Epithelial cell of proximal tubule (primary cell): ENCODE results near the gene SHOC2. TPM values are rescaled to one million over a fixed set of nuclear protein-coding genes. Genes with fewer than 3 reads are reported as not detected.

Experiments used
- DNase-seq: peaks from one replicate; pipeline ENCODE4 v3.0.0-alpha.2; 2011; ENCODE audit warnings: low read depth
- H3K4me3 ChIP-seq: 2 replicates; pipeline ENCODE4 v1.5.1; 2011; ENCODE audit warnings: low read depth, mild to moderate bottlenecking, low read length
- total RNA-seq: library from RNA; depleted of rRNA; stranded (reverse); fragments of >200 nt; gene quantifications from 2 replicates; pipeline ENCODE4 v1.2.3, GENCODE V29; 2015
- TF ChIP-seq, protein P1 (sequence below): conservative IDR thresholded peaks from 2 replicates; pipeline ENCODE4 v1.5.1; 2012; ENCODE audit warnings: low read depth, mild to moderate bottlenecking, low read length

The SHOC2 gene
- total RNA-seq, 1 donor from 2014 or later: 14.1 TPM

DNA sequence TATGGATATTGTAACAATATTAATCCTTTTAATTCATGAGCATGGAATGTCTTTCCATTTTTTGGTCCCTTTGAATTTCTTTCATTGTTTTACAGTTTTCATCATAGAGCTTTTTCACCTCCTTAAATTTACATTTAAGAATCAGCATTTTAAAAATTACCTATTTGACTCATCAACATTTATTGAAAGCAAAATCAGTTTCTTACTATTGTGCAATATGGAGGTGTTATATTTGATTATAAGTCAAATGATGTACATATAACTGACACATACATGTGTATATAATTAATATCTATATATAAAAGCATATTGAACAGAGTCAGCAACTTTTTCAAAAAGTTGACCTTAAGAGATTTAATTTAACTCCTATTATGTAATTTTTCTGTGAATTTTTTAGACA is 52.2 kb downstream of the SHOC2 start:
- TF ChIP-seq, protein P1, sequence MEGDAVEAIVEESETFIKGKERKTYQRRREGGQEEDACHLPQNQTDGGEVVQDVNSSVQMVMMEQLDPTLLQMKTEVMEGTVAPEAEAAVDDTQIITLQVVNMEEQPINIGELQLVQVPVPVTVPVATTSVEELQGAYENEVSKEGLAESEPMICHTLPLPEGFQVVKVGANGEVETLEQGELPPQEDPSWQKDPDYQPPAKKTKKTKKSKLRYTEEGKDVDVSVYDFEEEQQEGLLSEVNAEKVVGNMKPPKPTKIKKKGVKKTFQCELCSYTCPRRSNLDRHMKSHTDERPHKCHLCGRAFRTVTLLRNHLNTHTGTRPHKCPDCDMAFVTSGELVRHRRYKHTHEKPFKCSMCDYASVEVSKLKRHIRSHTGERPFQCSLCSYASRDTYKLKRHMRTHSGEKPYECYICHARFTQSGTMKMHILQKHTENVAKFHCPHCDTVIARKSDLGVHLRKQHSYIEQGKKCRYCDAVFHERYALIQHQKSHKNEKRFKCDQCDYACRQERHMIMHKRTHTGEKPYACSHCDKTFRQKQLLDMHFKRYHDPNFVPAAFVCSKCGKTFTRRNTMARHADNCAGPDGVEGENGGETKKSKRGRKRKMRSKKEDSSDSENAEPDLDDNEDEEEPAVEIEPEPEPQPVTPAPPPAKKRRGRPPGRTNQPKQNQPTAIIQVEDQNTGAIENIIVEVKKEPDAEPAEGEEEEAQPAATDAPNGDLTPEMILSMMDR: no peak
- no peak for DNase-seq
- no peak overlapping the region for H3K4me3 ChIP-seq

DNA sequence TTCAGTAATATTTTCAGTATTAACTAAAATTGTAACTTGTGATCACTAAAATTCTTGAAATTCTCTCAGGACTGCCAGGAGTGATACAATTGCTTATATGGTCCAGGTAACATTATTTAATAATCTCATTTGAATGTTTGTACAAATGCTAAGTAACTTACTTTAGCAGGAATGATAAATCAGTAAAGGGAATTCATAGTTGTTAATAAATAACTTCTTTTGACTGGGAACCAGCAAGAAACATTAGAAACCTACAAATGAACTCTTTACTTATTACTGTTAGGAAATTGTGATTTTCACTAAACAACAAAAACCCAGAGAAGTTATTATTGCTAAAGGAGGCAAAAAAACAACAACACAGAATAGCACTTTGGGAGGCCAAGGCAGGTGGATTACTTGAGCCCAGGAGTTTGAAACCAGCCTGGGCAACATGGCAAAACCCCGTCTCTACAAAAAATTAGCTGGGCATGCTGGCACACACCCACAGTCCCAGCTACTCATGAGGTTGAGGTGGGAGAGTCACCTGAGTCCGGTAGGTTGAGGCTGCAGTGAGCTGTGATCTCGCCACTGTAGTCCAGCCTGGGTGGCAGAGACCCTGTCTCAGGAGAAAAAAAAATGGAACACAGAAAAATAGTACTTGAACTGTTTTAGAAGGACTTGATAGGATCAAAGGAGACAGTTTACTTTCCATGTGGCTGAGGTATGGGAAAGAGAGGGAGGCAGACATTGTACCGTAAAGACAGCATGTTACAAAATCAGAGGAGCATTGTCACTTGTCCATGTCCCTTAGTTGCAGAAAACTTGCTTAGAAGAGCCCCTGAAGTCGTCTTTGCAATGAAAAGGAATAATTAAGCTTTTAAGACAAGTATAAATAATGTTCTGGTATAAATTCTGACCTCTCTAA is 53.1 kb downstream of the SHOC2 start:
- DNase-seq: no peak
- TF ChIP-seq, protein P1: no peak
- H3K4me3 ChIP-seq: no peak overlapping the region

DNA sequence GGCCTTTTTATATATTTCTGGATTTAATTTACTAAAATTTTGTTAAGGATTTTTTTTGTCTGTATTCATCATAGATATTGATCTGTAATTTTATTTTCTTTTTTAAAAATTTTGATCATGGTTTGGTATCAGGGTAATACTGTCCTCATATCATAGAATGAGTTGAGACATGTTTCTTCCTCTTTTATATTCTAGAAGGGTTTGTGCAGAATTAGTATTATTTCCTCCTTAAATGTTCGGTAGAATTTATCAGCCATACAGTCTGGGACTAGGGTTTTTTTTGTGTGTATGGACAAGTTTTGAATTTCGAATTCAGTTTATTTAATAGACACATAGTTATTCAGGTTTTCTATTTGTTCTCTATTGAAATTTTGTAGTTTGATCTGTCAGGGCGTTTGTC is 54.0 kb downstream of the SHOC2 start:
- no peak overlapping the region for H3K4me3 ChIP-seq
- TF ChIP-seq, protein P1: no peak
- no peak for DNase-seq

GRCh38 chr10:110976577-110976976 is 57.2 kb downstream of the SHOC2 start:
- TF ChIP-seq, protein P1: no peak
- H3K4me3 ChIP-seq: no peak overlapping the region
- no peak for DNase-seq

- no peak for DNase-seq
- TF ChIP-seq, protein P1: no peak
Measured at GRCh38 chr10:110977662-110978061, 58.3 kb downstream of the SHOC2 start.

DNA sequence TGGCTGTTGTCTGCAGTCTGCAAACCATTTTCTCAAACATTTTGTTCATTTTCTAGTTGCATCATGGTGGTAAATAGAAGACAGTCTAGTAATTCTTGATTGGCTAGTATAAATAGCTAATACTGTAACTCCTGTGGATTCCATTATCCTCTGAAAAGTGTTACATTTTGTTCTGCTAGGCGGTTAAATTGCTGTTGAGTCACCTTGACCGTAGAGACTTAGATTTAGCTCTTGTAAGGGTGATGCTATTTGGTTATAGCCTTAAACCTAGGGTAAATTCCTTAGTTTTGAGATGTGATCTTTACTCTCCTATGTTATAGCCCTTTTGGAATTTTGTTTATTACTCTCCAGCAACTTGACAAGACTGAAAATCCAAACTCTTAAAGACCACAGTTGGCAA is 58.8 kb downstream of the SHOC2 start:
- TF ChIP-seq, protein P1: no peak
- H3K4me3 ChIP-seq: no peak overlapping the region
- DNase-seq: no peak

More at GRCh38 chr10:110977662-110978061, 58.3 kb downstream of the SHOC2 start:
- H3K4me3 ChIP-seq: no peak overlapping the region

- no peak for DNase-seq
- TF ChIP-seq, protein P1: no peak
Measured at GRCh38 chr10:110979611-110980010, 60.2 kb downstream of the SHOC2 start.

More at GRCh38 chr10:110979611-110980010, 60.2 kb downstream of the SHOC2 start:
- no peak overlapping the region for H3K4me3 ChIP-seq
